Dermis blood vessel endothelial cell (primary cell): ENCODE data around the gene DNAJC15. TPM values are rescaled to one million over a fixed set of nuclear protein-coding genes. Genes with fewer than 3 reads are reported as not detected.

Source experiments
- DNase-seq: peaks from one replicate; pipeline ENCODE4 v3.0.0; 2010
- total RNA-seq: library from RNA; depleted of rRNA; stranded (reverse); fragments of >200 nt; gene quantifications from 2 replicates; pipeline ENCODE4 v1.2.3, GENCODE V29; 2014

The DNAJC15 gene
- total RNA-seq, 1 donor from 2014 or later: 4.9 TPM

DNA sequence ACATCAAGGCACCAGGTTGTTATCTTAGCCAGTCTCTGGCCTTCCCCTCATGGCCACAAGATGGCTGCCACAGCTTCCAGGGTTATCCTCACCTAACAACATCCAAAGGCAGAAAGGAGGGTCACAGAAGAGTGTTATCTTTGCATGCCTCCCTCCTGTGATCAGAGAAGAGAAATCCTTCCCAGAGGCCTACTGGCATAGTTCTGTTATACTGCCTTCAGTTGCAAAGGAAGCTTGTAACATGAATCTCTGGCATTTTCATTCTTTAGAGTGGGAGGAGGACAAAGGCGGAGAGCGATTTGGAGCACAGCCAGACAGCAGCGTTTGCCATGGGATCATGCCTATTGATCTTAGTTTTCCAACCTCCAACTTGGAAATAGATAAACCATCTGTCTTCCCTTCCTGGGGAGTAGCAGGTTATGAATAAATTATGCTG is 135.7 kb downstream of the DNAJC15 start:
- no peak for DNase-seq

Other genes starting within 250 kb of the DNAJC15 start
- gene FAM216B, start 242.0 kb upstream of the DNAJC15 start, total RNA-seq: not detected in 2 replicates
- 2.0 and 4.2 TPM in 2 replicates for gene EPSTI1, start 31.3 kb upstream of the DNAJC15 start, total RNA-seq